GM19351 (cell line): Measurements from ENCODE around the gene ITGAL.
A peak's percentile ranks its signal among the peaks of the same experiment; 100 is the strongest.
"Not testable (repeated sequence)": the region's sequence is repeated elsewhere in the genome, so short reads cannot be mapped to it uniquely, and the experiment has no call there.

Experiments
- ATAC-seq: cut with Tn5 transposase; IDR thresholded peaks from one replicate; pipeline ENCODE4 v1.9.1; 2021; ENCODE audit warnings: mild to moderate bottlenecking, moderate library complexity; ENCODE audit not compliant: unreplicated experiment

ITGAL gene

DNA sequence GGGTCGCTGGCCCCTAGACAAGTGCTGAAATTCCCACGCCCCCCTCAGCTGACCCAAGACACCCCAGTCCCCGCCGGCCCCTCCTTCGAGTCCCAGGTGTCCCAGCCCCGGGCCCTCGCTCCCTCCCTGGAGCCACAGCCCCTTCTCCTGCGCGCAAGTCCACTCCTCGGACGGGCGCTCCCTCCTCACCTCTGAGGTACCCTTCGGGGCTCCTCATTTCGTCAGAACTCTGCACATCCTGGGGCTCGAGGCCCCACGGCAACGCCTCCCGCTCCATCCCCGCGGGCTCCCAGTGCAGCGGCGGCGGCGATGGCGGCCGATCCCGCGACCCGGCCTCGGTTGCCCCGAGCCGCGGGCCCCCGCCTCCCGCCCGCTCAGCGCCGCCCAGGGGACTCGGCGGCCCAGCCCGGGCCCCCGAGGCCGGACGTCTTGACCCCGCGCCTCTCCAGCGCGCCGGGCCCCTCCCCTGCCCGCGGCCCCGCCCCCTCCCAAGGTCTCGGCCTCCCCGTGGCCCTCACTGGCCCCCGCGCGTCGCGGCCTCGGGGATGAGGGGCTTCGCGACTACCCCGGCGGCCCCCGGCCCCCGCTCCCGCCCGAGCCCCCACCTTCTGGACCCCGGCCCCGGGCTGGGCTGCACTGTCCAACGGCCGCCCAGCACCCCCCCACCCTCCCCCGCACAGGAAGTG lies 53.7 kb downstream of the ITGAL start, which contains the start of gene ZNF768:
ZNF768 (minus strand) TSS at position 430 of the 686 bp plus-strand sequence; CDS start at position 277, 153 bp downstream.
- peak; percentile 16 for ATAC-seq

DNA sequence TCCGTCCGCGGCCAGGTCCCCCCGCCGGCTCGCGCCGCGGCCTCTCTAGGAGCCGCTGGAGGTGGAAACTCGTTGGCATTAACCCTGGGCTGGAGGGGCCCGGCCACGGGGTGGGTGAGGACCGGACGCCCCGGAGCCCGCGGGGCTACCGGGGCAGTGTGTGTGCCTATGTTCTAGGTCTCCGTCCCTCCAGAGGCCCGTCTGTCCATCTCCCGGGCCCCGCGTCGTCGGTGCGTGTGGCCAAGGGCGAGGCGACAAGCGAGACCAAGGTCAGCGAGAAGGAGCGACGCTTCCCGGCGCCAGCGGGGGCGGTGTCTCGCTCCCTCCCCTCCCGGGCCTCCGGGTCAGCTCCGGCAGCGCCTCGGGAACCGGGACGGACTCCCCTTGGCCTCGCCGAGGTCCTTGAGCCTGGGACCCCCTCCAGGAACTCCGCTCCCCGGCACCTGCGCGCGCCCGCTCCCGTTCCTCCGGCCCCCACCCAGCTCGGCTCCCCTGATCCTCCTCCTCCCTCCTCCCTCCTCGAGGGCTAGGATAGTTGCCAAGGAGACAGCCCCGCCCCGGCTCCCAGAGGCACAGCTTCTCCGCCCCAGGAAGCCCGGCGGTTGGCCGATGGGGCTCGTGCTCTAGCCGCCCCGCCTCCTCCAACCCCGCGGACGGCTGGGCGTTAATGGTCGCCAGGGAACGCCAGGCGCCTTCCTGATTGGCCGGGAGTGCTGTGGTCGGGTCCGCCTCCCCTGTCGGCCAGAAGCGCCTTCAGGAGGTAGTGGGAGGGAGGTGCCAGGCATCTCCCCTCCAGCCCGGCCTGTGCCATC lies 54.5 kb downstream of the ITGAL start:
- peak; percentile 79 for ATAC-seq

DNA sequence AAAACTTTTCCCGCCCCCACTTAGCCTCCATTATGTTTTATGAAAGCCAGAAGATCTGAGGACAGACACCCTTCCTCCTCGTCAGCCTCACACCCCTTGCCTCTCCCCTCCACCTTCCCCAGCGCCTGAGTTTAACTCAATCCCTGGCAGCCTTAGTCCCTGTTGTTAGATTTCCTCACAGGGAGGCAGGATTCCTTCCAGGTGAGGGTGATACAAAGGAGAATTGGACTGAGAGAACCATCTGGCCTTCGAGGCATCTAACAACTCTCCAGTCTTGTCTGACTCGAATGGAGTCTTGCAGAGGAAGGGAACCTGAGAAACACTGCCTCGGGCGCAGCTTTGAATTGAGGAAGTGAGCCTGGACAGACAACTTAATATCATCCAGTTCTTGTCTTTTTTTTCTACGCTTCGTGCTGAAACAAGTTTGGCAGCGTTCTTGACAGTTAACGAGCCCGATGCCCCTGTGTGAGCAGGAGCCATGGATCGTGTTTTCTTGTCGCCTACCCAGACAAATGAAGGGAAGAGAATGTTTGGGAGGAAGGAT lies 55.2 kb downstream of the ITGAL start:
- no peak for ATAC-seq

DNA sequence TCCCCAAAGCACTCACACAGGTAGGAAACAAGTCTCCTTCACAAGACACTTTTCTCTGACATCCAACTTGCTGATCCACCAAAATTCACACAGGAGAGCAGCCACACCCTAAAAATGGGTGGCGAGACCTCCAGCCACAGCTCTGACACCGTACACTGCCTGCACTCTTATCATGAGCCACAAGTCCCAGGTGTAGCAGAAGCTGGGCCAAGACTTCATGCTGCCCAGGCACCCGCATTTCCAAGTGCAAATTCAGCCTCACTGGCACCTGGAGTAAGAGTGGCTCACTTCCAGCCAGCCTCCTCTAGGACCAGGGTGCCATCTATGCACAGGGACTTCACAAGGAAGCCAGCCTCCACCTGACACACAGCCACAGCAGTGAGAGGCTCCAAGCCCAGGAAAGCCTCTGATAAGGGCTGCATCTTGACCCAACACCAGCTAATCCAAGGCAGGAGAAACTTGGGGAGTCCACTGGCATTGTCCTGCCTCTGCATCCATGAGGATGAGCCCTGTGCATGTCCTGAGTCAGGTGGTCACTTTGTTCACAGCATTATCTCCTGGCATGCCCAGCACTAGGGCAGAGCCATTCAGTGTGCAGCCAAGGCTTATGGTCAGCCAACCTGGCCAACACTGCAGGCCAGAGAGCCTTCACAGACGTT lies 56.4 kb downstream of the ITGAL start:
- no peak for ATAC-seq

DNA sequence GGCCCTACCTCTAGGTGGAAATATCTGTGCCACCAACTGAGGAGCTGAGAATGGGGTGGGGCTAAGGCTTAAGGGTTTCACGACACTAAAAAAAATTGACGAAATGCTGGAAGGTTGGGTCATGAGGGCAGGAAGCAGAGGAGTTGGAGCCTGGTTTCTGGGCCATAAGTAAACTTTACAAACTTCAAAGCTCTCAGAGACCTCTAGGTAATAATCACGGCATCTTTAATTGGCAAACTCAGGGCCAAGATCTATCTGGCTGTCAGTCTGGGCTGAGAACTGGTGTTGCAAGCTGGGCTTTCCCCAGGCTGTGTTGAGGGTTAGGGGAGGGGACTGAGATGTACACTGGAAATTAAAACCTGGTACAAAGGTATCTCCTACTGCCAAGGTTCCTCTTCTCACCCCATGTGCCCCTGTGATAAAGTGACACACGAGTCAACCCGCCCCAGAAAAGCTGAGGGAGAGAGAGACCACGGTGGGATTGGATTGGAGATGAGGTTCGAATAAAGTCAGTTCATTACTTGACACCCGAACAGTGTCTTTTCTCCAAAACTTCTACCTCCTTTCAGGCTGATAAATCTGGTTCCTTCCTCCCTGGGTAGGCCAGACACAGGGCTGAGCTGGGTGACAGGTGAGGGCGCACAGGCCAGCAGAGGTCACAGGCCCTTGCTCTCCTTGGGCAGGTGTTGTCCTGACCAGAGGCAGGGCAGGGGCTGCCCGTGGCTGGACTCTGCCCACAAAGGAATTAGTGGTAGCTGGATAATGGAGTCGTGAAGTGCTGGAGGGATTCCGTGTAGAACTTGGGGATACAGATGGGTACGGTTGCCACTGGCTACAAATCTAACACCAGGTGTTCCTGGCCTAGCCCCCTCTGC lies 57.9 kb downstream of the ITGAL start:
- ATAC-seq: no peak

DNA sequence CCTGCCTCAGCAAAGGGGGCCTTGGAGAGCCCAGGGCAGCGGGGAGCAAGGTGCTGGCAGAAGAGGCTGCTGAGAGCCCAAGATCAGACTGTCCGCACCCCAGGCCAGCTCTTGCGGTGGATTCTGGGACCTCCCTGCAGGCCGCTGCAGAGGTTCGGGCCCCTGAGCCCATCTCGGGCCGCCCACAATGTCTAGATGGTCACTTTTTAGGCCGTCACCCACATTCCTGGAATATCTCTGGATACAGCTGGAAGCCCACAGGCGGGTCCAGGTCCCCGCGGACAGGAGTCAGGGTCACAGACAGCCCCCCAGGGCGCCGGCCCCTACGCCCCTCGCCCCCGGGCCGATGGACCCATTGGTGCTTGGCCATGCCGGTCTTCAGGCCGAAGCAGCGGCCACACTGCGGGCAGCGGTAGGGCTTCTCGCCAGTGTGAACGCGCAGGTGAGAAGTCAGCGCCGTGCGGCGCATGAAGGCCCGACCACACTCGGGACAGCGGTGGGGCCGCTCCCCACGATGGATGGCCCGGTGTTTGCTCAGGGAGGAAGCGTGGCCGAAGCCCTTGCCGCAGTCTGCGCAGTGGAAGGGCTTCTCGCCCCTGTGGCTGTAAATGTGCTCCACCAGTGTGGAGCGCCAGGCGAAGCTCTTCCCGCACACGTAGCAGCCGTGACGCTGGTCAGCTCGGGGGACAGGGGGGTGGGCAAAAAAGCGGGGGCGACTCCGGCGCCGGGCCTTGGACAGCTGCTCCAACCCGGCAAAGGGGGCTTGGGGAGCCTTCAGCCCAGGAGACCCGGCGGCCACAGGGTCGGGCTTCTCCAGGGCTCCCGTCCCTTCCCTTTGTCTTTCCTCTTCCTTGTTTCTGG lies 60.0 kb downstream of the ITGAL start:
- ATAC-seq: no peak

DNA sequence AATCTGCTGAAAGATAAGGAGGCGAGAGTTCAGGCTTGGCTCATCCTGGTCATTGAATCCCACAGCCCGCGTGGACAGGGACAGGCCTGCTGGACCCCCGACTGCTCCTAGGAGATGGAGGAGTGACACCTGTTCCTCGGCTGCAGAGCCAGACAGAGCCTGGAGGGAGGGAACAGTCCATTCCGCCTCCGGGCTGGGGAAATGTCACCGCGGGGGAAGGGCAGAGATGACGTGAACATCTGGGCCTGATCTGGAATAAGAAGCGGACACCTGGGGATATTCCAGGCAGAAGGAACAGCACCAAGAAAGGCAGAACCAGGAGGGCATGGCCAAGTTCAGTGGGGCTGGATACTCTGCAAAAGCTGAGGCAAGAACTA lies 60.6 kb downstream of the ITGAL start:
- no peak for ATAC-seq

DNA sequence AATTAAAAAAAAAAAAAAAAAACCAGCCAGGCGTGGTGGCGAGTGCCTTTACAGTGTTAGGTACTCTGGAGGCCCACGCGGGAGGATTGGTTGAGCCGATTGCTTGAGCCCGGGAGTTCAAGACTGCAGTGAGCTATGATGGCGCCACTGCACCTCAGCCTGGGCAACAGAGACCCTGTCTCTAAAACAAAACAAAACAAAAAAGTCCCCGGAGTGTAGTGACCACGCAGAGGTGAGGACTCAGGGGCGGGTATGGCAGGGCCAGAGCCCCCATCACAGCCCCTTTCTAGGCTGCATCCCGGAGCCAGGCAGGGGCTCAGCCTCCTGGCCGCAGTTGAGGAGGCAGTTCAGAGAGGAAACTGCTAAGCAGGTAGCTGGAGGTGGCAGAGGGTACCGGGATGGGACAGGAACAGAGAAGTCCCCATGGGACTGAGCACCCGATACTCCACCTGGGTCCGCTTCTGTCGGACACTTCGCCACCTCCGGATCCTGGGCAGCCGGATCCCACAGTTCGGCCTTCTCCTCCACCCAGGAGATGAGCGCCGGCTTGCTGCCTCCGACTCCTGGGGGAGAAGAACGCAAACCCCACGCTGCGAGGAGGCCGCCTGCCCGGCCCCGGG lies 61.3 kb downstream of the ITGAL start:
- ATAC-seq: peak; percentile 17

DNA sequence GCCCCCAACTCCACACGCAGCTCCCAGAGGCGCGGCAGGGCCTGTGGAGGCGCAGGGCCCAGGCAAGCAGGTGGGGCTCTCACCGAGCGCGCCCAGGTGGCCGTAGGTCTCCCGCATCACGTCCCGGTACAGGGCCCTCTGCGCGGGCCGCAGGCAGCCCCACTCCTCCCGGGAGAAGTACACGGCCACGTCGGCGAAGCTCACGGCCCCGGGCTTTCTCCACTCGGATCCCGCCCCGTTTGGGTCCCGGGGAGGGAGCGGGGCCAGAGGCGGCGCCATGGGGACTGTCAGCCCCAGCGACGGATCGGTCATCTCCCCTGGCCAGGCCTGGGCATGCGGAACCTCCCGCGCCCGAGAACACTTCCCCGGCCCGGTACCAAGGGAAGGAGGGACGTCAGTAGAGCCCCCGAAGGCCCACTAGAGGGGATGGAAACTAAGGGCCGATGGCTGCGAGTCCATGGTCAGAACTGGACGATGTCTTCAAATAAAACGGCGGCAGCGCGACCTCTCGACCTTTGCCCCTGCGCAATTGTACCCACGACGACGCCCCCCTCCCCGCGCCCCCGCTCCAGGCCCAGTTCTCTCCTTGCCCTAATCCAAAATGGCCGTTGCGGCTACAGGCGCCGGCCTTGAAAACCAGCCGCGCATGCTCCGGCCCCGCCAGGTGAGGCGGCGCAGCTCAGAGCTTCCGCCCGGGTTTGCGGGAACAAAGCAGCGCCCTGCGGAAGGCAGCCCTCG lies 62.0 kb downstream of the ITGAL start, which contains the start of gene ZNF747:
ZNF747 (minus strand) TSS at position 491 of the 738 bp plus-strand sequence; CDS start at position 312, 179 bp downstream.
- peak; percentile 54 for ATAC-seq

DNA sequence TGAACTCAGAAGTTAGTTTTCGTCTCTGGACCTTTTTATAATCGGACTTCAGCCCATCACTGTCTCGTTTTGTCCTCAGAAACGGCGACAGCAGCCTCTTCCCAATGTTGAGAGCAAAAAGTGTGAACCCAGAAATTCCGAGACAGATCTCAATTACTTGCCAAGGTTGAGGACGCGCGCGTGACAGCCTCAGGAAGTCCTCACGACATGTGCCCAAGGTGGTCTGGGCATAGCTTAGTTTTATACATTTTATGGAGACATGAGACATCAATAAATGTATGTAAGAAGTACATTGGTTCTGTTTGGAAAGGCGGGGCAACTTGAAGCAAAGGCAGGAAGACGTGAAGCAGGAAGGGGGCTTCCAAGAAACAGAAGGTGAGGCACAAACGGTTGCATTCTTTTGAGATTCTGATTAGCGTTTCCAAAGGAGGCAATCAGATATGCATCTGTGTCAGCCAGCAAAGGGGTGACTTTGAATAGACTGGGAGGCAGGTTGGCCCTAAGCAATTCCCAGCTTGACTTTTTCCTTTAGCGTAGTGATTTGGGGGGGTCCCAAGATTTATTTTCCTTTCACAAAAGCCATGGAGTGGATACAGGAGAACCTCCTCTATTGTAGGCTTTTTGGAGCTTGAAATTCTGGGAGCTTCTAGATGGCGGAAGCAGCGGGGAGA lies 62.7 kb downstream of the ITGAL start:
- ATAC-seq: peak; percentile 15

DNA sequence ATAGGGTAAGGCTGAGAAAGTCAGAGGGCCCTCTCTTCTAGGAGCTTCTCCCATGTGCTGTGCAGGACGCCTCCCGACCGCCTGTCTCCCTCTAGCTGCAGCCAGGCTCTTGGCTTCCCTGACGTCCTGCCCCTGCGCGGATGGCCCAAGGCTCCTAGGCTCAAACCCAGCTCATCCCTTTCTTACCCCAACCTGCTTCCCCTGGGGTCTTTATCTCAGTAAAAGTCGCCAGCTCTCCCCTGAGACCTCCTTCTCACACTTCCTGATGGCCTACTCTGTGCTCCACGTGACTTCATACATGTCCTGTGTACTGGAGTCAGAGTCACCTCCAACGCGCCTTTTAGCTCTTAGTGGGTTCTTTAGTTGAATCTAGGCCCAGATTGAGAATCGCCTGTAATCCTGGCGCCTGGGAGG lies 63.2 kb downstream of the ITGAL start:
- peak; percentile 45 for ATAC-seq

DNA sequence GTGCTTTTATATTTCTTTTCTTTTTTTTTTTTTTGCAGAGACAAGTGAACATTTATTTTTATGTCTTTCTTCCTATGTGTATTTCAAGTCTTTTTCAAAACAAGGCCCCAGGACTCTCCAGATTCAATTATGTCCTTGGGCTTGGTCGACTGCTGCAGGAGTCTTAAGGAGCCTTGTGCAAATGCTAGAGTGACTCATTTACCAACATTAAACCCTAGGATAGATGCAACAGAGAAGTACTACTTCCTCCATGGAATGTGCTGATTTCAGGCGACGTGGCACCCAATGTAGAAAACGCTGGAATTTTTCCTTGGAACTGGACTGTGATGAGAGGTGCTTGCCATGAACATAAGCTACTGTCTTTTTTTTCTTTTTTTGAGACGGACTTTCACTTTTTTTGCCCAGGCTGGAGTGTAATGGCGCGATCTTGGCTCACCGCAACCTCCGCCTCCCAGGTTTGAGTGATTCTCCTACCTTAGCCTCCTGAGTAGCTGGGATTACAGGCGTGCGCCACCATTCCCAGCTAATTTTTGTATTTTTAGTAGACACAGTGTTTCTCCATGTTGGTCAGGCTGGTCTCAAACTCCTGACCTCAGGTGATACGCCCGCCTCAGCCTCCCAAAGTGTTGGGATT lies 64.0 kb downstream of the ITGAL start:
- ATAC-seq: not testable (repeated sequence)

DNA sequence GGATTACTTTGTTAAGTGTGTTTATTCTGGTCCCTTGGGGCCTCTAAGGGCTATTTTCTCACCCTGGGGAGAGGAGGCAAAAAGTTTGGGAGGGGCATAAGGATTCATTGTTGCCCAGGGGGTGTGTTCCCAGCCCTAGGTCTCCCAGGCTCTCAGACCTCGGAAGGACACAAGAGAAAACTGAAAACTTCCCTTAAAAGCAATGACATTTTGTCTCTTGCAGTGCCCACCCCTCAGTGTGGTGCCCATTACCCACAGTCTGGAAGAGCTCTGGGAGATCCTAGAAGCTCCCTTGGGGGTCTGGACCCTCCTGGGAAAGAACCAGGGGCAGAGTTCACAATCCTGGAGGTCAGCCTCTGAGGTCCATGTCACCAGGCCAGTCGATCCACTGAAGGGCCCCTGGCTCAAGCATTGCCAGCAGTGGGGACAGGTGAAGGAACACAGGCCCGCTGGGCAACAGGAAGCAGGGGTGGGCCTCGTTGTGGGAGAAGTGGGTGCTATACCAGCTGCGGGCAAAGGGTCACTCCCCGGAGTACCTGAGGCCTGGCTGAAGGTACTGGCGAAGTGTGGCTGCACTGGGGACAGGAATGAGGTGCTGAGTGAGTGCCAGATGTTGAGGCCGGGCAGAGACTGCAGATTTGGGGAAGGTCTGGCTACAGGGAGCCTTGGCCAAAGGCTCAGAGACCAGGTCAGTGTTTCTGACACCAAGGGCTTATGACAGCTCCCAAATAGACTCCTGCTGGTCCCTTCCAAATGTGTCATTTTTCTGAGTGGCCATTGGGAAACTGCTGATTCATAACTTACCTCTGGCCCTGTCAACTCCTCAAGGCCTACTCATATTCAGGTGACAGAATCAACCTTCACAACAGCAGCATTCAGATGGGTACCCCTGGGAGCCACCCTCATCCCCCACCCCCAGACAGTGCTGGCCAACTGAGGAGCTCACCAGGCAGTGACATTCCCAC lies 66.7 kb downstream of the ITGAL start:
- no peak for ATAC-seq

DNA sequence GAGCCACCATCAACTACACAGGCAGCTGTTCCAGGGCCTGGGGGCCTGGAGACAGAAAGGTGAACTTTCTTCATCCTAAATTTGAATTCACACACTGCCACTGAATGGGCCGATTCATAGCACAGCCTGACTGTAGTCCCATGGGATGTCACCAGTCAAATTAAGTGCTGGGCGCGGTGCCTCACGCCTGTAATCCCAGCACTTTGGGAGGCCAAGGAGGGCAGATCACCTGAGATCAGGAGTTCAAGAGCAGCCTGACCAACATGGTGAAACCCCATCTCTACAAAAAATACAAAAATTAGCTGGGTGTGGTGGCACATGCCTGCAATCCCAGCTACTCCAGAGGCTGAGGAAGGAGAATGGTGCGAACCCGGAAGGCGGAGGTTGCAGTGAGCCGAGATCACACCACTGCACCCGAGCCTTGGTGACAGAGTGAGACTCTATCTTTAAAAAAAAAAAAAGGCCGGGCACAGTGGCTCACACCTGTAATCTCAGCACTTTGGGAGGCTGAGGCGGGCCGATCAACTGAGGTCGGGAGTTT lies 67.5 kb downstream of the ITGAL start:
- ATAC-seq: not testable (repeated sequence)

DNA sequence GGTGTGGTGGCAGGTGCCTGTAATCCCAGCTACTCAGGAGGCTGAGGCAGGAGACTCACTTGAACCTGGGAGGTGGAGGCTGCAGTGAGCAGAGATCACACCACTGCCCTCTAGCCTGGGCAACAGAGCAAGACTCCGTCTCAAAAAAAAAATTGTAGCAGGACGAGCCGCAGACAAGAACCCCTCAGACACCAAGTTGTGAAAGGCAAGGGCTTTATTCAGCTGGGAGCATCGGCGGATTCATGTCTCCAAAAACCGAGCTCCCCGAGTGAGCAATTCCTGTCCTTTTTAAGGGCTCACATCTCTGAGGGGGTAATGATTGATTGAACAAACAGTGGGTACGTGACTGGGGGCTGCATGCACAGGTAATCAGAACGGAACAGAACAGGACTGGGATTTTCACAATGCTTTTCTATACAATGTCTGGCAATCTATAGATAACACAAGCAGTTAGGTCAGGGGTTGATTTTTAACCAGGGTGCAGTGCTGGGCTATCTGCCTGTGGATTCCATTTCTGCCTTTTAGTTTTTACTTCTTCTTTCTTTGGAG lies 68.4 kb downstream of the ITGAL start:
- ATAC-seq: not testable (repeated sequence)
